GM19238 (cell line): ENCODE measurements around the gene BNIP3.
"Not testable (repeated sequence)": the region's sequence is repeated elsewhere in the genome, so short reads cannot be mapped to it uniquely, and the experiment has no call there.

Experiments
- DNase-seq: peaks from one replicate; pipeline ENCODE4 v3.0.0; 2011; ENCODE audit warnings: low spot score; ENCODE audit not compliant: insufficient read length

Gene BNIP3

GRCh38 chr10:131954356-131954965 is 27.3 kb downstream of the BNIP3 start:
- no peak for DNase-seq

DNA sequence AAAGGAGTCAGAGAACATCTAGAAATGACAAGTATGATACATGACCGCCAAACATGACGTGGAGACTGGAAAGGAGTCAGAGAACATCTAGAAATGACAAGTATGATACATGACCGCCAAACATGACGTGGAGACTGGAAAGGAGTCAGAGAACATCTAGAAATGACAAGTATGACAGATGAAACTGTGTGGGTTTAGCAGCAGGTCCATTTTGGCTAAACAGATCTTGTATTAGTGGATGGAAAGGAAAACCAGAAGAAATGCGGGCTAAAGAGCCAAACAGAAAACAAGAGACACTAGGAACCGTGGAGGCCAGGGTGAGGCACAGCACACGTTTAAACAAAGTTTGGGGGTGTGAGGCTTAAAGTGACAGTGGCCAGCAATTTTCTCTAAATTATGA is 31.8 kb downstream of the BNIP3 start:
- DNase-seq, result not testable (repeated sequence)

- DNase-seq, result no peak
These were observed 32.5 kb downstream of the BNIP3 start for GRCh38 chr10:131949041-131949862.

GRCh38 chr10:131948501-131948900 is 33.2 kb downstream of the BNIP3 start:
- no peak for DNase-seq

DNA sequence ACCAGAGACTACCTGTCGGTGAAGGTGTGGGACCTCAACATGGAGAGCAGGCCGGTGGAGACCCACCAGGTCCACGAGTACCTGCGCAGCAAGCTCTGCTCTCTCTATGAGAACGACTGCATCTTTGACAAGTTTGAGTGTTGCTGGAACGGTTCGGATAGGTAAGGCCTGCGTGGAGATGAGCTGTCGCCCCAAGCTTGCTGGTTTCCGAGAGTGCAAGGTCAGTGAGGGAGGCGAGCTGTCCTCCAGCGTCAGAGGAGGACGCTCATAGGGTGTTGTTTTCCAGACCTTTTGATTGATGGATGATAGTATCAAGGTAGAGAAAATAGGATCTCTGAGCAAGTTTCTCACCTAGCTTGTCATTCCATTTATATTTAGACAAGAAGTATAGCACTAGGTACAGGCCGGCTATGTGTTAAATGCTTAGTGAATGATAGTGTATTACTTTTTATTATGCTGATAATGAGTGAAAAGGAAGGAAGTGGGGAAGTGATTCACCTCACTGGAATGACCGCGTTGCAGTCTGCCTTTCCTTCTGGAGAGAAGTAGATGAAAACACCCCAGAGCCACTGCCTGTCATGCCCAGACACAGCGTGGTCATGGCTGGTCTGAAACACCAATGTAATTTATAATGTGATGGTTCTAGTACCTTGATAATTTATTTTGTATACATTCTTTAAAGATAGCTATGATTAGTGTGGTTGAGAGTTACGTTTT is 33.9 kb downstream of the BNIP3 start:
- no peak for DNase-seq

GRCh38 chr10:131946880-131947279 is 34.8 kb downstream of the BNIP3 start:
- DNase-seq, result no peak

DNA sequence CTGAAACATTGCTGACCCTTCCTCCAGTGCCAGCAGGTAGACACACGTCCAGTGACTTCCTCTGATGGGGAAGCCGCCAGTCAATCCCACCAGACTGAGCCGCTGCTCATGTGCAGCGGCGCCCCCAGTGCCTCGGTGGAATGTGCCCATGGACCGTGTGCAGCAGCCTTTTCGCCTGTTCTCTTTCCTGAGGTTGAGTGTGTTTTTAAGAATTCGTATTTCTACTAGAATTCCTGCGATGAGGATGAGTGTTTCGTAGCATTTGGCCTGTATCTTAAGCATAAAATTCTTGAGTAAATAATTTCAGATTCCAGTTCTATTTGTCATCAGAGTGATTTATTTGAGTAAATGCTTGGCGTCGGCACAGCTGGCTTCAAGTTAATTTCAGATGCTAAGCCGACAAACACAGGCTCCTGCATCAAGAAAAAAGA is 35.4 kb downstream of the BNIP3 start:
- DNase-seq, result no peak

GRCh38 chr10:131944976-131945695 is 36.6 kb downstream of the BNIP3 start:
- DNase-seq, result no peak

GRCh38 chr10:131944412-131944811 is 37.3 kb downstream of the BNIP3 start:
- no peak for DNase-seq

DNA sequence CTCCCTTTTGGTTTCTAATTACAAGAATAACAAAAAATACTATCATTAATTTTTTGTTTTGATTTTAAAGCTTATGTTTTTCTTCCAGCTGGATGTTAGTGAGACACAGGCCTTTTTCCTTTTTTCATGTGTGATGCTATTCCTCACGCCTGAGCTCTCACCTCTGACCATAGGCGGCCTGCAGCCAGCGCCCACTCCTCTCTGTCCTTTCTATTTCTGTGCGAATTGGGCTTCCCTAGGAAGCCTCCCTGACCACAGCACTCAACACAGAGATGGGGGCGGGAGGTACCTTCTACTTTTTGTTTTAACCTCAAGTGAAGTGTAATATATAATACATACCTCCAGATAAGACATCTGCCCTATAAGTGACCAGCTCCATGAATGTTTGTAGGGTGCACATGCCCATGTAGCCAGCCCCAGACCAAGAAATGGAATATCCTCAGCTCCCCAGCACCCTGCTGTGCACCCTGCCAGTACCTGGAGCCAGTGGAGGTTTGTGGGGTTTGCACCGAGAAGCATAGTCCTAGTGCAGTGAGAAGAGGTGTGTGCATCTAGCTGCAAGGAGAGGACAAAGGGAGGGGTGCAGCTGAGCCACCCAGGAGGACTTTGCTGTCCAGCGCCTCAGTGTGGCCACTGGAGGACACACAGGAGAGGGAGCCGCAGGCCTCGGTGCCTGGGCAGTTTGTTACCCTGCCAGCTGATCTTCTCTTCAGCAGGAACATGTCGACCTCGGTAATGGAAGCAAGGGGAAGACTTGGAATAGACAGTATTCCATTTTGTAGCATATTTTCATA is 38.5 kb downstream of the BNIP3 start:
- DNase-seq, result no peak

DNA sequence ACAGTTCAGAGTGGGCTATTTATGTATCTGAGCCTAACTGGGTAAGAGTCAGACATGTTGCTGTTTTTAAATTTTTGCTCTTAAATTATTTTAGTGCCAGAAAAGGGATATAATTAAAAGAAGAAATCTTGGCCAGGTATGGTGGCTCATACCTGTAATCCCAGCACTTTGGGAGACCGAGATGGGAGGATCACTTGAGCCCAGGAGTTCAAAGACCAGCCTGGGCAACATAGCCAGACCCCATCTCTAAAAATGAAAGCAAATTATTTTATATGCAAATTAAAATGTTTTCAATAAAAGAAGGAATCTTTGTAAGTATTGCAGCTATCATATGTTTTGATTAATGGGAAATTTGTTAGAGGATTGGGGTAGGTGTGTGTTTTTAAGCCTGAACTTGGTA is 39.3 kb downstream of the BNIP3 start:
- no peak for DNase-seq

DNA sequence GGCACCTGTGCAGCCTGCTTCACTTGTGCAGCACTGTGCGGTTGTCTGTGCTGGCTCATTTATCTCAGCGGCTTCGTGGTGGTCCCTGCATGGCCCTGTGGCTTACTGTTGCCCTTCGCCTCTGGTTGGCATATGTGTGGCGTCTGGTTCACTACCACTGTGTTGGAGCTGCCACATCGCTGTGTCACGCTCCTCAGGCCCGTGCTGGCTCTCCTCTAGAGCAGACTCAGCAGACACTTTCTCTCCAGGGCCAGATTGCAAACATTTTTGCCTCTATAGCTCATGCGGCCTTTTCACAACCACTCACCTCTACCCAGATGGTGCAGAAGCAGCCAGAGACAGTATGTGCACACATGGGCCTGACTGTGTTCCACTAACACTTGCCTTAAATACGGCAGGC is 43.0 kb downstream of the BNIP3 start:
- no peak for DNase-seq

- no peak for DNase-seq
These were observed 43.9 kb downstream of the BNIP3 start for GRCh38 chr10:131937836-131938235.

DNA sequence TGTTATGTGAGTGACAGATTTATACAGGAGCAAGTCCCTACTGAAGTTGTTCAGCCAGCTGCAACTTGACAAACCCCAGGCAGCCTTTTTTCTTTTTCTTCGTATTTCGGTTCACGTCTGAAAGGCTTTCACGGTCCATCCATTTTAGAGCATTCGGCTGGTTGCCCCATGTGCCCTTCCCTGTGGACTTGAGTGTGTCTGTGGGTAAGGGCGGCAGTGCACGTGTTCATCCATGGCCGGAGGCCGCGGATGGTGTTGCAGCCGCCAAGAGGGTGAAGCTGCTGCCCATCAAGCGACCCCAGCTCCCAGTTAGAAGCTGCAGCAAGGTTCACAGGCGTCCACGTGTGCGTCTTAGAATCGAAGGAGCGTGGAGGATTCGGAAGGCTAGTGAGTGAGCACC is 45.0 kb downstream of the BNIP3 start:
- no peak for DNase-seq

DNA sequence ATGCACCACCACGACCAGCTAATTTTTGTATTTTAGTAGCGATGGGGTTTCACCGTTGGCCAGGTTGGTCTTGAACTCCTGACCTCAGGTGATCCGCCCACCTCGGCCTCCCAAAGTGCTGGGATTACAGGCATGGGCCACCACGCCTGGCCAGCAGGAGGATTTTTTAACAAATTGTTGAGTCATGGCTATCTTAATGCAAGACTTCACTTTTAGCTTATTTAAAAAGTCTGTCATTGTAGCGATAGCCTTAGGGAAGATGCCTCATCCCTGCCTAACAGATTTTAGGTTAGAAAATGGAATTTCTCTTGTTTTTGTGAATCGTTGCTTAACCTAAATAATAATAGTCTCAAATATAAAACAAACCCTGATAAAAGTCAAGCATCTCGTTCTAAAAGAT is 45.4 kb downstream of the BNIP3 start:
- DNase-seq, result no peak

DNA sequence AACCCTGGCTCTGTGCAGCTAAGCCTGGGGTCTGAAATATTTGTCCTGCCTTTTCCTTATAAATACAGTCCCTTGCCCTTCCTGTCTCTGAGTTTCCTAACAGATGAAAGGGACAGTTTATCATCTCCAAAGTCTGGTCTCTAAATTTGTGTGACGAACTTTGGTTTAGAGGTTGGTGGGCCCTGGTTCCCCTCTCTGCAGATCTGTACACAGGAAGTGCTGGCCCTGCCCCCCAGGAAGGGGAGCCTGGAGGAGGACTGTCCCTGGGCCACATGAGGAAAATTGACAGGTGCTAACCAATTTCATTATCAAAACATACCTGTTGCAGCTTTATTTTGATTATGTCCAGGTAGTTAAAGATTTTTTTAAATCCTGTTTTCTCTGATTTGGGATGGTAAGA is 46.5 kb downstream of the BNIP3 start:
- DNase-seq, result no peak

GRCh38 chr10:131934769-131935168 is 47.0 kb downstream of the BNIP3 start:
- no peak for DNase-seq

DNA sequence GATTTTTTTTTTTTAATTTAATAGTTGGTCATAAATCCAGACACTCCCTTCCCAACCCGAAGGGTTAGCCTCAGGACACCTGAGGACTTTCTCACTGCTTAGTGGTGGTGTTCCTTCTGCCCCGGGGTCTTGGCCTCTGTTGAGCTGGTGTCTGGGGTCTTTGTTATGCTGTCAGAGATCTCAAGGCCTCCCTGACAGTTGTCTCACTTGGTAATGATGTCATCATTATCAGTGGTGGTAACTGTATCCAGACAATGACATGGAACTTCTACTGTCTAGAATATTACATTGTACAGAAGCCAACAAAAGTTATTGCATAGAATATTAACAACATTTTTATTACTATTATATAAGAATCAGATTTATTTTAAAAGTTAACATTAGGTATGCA is 48.0 kb downstream of the BNIP3 start:
- no peak for DNase-seq

GRCh38 chr10:131933016-131933695 is 48.6 kb downstream of the BNIP3 start:
- no peak for DNase-seq

DNA sequence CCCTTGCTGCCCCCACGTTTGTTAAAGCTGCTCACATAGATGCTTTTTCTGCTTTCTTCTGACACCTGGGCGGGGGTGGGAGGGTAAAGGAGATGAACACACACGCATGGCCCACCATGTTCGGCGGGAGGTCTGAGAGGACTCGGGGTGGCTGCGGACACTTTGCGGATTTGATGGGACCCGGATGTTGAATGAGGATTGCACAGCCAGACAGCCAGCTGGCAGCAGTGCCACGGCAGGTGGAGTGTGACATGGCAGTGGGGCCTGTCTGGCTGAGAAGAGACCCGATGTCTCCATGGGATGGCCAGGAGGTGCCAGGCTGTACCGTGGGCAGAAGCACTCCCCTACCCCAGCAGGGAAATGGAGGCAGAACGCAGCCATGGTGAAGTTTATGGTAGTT is 49.7 kb downstream of the BNIP3 start:
- DNase-seq, result no peak
